ENCODE results near the gene IRS1.

DNA sequence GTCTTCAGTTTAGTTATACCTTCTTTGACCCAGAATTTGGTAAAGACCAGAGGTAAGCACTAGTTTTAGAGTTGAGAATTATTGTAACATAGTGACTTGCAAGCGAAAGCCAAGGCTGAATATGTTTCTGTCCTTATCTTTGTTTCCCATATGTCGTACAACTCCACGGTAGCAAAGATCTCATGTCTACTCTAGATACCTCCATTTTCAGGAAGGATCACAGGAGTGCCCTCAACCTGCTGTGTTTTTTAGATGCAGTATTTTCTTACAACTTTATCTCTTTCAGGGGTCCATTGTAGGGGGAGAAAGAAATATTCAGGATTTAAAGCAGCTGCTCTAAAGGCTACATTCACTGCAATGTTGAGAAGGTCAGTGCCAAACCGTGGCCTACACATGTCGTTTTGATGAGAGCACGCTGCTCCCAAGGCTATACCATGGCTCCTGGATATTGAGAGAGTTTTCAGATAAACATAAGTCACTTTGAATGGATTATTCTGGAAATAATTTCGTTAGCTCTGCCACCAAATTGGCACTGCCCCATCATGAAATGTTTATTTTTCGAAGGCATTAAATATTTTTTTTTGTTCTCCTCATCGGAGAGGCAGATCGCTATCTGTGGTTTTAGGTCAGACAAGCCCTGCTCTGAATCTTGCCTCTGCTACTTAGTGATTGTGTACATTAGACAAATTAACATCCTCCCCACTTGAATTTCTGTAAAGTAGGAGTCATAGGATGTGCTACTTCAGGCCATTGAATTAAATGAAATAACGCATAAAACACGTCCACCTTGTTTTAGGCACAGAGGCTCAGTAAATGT lies 38.4 kb upstream of the IRS1 start:
- no peak for TF ChIP-seq EZH2 (IDR thresholded peaks at IDR 0.05; ENCODE audit: borderline replicate concordance, low read length)
- no peak for TF ChIP-seq CTCF (conservative IDR thresholded peaks at IDR 0.05 in 1 of 2, IDR thresholded peaks at IDR 0.05 in 1 of 2; ENCODE audit: extremely low read depth in 1 of 2, insufficient read depth in 1 of 2, low read depth in 1 of 2, low read length in 2 of 2)
